K562 (cell line): Measurements from ENCODE around the gene MCU.

ENCODE experiments used
- EZH2 ChIP-seq: IDR thresholded peaks from 2 replicates; pipeline ENCODE4 v1.6.1; 2012; ENCODE audit warnings: low read depth, mild to moderate bottlenecking, inconsistent platforms, low read length, borderline replicate concordance
- FOXA1 ChIP-seq: fragments of 450-650 bp; IDR thresholded peaks from 2 replicates; pipeline ENCODE4 v1.6.1; 2016; ENCODE audit warnings: mild to moderate bottlenecking, borderline replicate concordance
- KDM1A ChIP-seq, 2 experiments: fragments of 450-650 bp; IDR thresholded peaks; 2 replicates each; pipeline ENCODE4 v1.6.1; 2016; ENCODE audit warnings: mild to moderate bottlenecking in 2 of 2
- NRF1 ChIP-seq, 2 experiments: fragments of 450-650 bp; IDR thresholded peaks in 1 of 2; conservative IDR thresholded peaks in 1 of 2; 2 replicates each; pipeline ENCODE4 v1.6.1; 2014; ENCODE audit warnings: mild to moderate bottlenecking in 2 of 2
- SIN3A ChIP-seq, 2 experiments: fragments of 150-350 bp in 1 of 2; IDR thresholded peaks; 2 replicates each; pipeline ENCODE4 v1.6.1; 2011 to 2016; ENCODE audit warnings: borderline replicate concordance in 2 of 2, low read depth in 2 of 2, low read length in 2 of 2, mild to moderate bottlenecking in 2 of 2, moderate library complexity in 2 of 2; ENCODE audit not compliant: control insufficient read depth in 1 of 2
- ZSCAN29 ChIP-seq: fragments of 450-650 bp; IDR thresholded peaks from 2 replicates; pipeline ENCODE4 v1.6.1; 2017
- TF ChIP-seq, protein P1 (sequence below): sonication (generic); formaldehyde crosslinking; IDR thresholded peaks from 2 replicates; pipeline ENCODE4 v1.8.0; 2022; ENCODE audit warnings: mild to moderate bottlenecking, low read depth, missing genetic modification reagents
- TF ChIP-seq, protein P2 (sequence below): sonication (generic); formaldehyde crosslinking; IDR thresholded peaks from 2 replicates; pipeline ENCODE4 v1.8.1; 2023; ENCODE audit warnings: mild to moderate bottlenecking, missing genetic modification reagents, moderate library complexity

DNA sequence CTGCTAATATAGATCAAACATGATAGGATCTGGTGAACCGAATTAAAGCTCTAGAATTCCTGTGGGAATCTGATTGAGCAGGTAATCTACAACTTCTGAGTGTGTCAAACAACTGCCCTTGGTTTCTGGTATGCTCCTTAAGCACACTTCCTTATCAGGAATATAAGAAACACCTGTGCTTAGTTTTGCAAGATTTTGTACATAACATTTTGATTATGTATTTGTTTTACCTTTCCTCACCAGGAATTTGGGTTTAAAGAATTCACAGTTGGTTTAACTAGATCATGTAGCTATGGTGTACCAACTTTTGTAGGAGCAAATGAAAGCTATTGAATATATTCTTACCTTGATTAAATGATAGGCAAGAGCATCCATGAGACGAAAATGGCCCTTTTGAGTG is 40.6 kb downstream of the MCU start:
- TF ChIP-seq SIN3A (IDR thresholded peaks at IDR 0.05; ENCODE audit: borderline replicate concordance in 2 of 2, control insufficient read depth in 1 of 2, low read depth in 2 of 2, low read length in 2 of 2), result no peak
- TF ChIP-seq ZSCAN29, result no peak
- no peak for TF ChIP-seq NRF1 (conservative IDR thresholded peaks at IDR 0.05 in 1 of 2, IDR thresholded peaks at IDR 0.05 in 1 of 2)
- TF ChIP-seq FOXA1, result no peak
- TF ChIP-seq, protein P1, sequence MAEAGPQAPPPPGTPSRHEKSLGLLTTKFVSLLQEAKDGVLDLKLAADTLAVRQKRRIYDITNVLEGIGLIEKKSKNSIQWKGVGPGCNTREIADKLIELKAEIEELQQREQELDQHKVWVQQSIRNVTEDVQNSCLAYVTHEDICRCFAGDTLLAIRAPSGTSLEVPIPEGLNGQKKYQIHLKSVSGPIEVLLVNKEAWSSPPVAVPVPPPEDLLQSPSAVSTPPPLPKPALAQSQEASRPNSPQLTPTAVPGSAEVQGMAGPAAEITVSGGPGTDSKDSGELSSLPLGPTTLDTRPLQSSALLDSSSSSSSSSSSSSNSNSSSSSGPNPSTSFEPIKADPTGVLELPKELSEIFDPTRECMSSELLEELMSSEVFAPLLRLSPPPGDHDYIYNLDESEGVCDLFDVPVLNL (CRISPR knock-in tag), result no peak
- TF ChIP-seq, protein P2, sequence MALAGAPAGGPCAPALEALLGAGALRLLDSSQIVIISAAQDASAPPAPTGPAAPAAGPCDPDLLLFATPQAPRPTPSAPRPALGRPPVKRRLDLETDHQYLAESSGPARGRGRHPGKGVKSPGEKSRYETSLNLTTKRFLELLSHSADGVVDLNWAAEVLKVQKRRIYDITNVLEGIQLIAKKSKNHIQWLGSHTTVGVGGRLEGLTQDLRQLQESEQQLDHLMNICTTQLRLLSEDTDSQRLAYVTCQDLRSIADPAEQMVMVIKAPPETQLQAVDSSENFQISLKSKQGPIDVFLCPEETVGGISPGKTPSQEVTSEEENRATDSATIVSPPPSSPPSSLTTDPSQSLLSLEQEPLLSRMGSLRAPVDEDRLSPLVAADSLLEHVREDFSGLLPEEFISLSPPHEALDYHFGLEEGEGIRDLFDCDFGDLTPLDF (CRISPR knock-in tag), result no peak
- no peak for TF ChIP-seq EZH2
- no peak for TF ChIP-seq KDM1A (IDR thresholded peaks at IDR 0.05)
